UCSD-AML1 (cell line): Measurements from ENCODE around the gene COL9A3.
A peak's percentile ranks its signal among the peaks of the same experiment; 100 is the strongest.

Experiments
- DNase-seq: peaks from one replicate; lab custom pipeline; 2025; ENCODE audit not compliant: unreplicated experiment; lab: John Stamatoyannopoulos, UW

Gene COL9A3

DNA sequence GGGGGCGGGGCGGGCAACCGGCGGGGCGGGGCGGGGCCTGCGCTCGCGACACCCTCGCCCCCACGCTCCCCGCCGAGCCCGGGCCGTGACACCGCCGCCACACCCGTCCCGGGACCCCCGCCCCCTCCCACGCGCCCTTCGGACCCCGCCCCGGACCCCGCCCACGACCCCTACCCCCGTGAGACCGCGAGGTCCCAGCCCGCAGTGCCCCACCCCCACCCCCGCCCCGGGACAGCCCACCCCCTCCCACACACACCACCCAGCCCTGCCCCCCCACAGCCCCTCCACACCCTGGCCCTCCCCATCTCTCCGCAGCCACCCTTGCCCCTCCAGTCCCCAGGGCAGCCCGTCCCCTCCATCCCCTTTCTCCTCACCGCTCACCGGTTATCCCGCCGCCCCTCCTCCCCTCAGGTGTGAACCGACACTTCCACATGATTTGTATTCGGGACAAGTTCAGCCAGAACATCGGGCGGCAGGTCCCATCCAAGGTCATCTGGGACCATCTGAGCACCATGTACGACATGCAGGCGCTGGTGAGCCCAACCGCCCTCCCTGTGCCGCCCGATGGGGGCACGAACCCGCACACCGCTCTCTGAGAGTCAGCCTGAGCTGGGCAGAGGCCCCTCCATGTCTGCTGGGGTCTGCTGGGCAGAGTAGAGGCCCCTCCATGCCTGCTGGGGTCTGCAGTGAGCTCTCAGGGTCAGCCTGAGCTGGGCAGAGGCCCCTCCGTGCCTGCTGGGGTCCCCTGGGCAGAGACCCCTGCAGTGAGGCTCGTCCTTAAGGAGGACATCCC lies 20.0 kb upstream of the COL9A3 start:
- DNase-seq: no peak

DNA sequence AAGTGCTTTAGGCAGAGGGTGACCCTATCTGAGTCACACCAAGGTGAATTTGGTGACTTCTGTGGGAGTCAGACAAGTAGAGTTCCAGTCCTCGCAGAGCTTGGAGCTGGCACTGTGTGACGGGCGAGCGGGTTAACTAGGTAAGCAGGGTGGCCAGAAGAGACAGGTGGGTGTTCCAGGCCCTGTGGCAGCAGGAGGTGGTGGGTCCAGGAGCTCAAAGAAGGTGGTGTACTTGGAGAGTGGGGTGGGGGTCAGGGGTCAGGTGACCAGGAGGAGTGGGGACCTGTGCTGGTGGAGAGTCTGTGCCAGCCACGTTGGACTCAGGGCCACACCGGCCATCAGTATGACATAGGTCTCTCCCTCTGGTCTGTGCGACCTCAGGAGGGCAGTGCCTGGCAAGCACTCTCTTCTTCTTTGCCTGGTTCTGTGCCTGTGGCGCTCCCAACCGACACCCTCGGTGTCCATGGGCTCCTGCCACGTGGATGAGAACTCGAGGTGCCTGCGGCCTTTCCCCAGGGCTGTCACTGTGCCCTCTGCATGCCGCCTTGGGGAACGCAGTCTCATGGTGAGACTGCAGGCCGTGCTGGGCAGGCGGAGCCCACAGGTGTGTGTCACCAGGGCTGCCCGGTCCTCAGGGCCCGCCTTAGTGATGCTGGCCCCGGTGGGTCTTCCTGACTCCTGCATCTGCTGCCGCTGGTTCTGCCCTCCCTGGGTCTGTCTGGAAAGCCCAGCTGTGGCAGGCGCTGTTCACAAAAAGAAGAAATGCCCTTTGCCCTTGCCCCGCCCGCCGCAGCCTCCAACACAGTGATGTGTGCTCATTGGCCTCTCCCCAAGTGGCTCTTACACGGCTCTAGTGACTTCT lies 18.9 kb upstream of the COL9A3 start:
- DNase-seq: no peak

DNA sequence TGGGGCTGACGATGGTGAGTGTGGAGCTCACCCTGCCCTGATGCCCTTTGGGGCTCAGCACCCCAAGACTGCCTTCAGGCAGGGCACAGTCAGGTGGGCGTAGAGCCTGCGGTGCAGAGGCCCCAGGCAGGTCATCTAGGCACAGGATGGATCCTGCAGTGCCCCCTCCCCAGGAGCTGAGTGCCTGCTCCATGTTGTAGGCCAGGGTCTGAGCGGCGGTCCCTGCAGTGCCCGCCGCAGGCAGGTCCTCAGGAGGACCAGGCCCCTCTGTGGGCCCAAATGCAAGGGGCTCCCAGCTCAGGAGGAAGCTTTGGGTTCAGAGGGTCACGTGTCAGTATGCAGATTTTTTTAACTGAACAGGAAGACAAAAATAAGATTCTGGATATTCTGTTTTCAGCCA lies 17.8 kb upstream of the COL9A3 start:
- no peak for DNase-seq

DNA sequence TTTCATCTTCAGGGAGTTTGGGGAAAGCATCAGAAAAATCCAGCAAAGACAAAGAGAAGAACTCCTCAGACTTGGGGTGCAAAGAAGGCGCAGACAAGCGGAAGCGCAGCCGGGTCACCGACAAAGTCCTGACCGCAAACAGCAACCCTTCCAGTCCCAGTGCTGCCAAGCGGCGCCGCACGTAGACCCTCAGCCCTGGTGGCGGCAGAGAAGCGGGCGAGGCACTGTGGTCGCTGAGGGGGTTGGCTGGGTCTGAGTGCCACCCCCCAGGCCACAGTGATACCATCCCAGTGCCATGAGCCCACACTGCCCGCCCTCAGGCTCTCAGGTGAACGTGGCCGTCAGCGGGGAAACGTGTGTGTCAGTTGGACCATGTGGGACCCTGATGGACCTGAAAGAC lies 17.4 kb upstream of the COL9A3 start:
- no peak for DNase-seq

DNA sequence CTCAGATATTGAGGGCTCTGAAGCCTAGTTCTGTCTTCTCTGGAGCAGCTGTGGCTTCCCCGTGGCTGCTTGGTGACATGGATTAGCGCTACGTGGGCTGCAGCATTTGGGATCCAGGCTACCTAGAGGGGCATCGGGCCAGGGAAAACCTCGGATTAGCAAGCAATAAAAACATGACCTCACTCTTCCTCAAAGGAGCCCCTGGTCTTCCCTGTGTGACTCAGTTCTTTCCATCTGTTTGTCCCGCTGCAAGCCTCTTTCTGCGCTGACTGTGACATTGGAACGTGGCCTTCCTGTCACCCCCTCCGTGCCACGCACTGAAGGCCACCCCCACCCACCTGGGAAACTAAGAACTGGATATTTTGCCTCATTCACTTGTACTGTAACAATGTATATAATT lies 17.0 kb upstream of the COL9A3 start:
- no peak for DNase-seq

DNA sequence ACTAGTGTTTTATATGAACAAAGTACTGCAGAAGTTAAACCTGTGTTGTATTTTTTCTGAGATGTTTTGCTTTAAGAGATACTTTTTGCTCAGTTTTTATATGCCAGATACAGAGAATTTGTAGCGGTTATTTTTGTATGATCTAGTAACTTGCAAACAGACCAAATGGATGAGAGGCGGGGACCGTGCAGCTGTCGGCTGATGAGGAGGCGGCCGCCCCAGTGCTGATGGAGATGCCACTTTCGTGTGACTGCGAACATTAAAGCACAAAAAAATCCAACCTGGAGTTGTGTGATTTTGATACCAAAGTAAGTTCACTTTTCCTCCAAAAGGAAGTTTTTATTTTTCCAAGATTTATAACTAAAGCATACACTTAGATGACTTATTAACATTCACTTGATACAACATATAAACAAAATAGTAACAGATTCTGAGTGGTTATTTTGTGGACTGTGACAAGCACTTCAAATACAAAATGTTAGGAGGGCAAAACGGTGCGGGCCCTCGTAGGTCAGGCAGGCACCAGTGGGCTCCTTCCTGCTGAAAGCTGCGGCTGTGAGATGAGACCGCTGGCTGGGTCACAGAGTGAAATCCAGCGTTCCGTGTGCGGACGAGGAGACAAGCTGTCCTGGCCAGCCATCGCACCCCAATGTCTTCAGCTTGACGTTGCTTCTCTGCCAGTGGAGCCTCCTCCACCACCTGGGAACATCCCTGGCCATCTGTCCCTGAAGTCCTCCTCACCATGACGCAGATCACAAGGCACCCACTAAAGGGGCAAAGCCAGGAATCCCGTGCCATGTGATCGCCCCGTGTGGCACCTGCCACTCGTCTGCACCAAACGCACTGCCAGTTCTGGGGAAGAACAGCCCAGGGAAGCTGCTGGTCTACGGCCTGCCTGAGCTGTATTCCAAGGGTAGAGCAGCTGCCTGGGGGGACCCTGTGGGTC lies 16.3 kb upstream of the COL9A3 start:
- DNase-seq: no peak

DNA sequence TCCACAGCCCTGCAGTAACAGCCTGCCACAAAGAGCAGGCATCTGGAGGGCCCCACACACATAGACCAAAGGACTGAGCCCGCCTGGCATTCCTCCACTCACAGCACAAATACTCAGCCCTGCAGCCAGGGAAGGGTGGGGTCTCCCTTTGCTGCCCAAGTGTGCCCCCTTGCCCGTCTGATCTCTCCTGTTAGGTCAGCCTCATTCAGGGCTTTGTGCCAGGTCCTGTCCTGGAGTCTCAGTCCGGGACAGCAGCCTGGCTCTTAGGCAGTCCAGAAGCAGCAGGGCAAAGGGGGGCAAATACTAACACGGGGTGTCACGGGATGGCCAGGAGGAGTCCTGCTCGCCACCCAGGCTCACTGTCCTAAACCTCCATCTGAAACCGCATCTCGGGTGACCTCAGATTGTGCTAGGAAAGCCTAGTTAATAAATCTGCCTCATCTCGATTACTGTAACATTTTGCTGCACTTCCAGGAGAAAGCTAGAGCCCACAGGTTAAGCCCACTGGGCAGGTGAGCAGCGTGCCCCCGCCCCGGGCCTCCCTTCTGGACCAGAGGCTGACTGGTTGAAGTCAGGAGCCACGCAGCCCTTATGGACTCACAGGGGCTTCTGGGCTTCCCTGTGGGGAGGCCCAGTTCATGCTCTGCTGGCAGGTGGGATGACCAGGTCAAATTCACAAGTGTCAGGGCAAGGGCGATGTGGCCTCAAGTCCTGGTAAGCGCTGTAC lies 15.4 kb upstream of the COL9A3 start:
- DNase-seq: no peak

DNA sequence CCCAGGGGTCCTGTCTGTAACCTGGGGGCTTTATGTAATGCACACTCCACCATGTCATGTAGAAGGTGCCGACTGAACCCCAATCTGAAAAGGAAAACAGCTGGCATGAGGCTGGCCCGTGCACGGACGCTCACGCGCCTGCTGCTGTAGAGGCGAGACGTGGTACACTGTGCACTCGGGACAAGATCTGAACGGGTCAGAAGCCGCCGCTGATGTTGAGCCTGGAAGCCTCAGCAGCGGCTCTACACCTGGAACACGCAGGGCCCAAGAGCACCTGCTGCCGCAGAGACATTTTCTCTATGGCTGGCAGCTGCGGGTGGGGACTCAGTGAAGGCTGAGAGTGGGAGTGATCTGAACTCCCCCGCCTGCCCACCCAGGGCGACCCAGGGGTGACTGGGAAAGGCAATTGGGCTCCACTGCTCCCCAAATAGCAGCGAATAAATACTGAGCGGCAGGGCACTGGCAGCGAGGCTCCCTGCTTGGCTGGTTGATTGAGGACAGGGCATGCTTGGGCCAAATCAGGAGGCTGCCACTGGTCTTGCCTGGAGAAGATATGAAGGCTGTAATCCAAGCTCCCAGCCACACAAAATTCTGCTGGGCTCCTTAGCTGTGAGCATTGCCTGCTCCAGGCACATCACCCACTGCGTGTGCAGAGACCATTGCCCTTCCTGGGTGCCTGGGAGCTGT lies 14.7 kb upstream of the COL9A3 start:
- no peak for DNase-seq

DNA sequence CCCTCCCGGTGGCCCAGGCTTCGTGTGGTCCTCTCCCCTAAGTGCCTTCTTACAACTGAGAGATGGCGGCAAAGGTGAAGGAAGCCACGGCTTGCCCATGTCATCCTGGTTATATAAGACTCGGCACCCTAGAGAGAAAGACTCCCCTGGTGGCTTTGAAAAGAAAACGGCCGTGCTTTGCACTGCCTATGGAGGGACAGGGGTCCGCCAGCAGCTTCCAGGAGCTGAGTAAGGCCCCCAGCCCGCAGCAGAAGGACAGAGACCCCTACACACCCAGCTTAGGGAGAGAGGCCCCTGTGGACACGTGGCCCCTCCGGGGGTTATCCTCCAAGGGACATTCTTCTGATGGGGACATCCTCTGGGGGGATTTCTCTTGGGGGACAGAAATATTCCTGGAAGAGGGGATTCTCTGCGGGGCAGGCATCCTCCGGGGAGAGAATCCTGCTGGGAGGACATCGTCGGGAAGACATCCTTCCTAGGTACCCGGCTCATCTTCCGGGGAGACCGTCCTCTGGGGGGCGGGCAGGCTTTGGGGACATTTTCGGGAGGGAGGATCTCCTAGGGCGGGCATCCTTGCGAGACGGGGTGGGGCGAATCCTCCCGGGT lies 12.7 kb upstream of the COL9A3 start:
- DNase-seq: no peak

DNA sequence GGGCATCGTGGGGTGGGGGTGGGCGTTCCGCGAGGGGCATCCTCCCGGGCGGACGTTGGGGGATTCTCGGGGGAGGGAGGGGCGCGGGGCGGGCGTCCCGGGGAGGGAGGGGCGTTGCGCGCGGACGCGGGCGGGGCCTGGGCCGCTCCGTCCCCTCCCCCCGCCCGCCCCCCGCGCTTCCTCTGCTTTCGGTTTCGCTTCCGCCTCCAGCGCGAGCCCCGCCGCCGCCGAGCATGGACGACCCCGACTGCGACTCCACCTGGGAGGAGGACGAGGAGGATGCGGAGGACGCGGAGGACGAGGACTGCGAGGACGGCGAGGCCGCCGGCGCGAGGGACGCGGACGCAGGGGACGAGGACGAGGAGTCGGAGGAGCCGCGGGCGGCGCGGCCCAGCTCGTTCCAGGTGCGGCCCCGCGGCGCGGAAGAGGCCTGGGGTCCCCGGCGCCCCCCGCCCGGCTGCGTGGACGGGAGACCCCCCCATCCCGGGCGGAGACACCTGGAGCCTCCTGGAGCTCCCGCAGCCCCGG lies 12.2 kb upstream of the COL9A3 start, which contains the start of gene OGFR:
Gene OGFR (plus strand): TSS at position 209 of the 528 bp plus-strand sequence. CDS start 25 bp downstream, at position 234.
- DNase-seq: peak; percentile 71

DNA sequence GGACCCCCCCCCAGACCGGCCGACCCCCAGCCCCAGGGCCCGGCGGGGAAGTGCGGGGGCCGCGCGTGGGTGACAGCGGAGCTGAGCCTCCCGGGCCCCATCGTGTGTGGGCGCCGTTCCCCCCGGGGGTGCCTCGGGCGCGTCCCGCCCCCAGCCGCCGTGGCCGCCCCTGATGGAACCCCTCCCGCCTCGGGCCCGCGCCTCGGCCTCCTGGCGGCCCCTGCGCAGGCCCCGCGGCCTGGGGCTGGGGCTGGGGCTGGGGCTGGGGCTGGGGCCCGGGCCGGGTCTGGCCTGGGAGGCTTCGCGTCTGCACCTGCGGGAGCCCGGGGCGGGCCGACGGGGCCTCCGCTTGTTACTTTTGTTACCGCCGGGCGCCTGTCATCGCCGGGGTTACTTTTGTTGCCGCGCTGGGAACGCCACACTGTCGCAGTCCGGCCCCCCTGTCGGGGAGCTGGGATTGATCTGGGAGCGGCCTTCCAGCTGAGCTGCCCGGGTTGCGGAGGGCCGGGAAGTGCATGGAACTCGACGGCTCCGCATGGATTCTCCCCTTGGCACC lies 11.6 kb upstream of the COL9A3 start:
- no peak for DNase-seq

DNA sequence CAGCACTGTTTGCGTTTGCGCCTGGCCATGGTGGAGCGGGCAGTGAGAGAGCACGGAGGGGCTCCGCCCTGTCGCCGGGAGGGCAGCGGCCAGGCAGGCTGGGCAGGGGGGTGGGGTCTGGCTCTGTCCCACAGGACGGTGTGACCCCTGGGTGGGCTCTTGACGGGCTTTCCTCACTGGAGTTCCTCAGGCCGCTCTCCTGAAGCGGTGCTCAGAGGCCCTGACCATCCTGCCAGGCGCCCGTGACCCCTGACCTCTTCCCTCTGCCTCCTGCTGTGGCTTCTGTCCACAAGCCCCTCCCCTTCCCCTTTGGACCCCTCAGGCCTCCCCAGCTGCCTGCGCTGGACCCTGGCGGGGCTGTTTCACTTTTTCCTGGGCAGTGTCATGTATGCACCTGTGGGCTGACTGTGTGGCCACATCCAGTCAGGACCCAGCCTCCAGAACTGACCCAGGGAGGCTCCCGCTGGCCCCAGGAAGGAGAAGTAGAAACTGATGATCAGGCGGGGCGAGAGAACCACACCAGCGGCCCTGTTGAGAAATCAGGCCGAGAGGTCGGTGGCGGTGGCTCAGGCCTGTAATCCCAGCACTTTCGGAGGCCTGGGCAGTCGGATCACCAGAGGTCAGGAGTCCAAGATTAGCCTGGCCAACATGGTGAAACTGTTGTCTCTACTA lies 11.0 kb upstream of the COL9A3 start:
- DNase-seq: no peak

DNA sequence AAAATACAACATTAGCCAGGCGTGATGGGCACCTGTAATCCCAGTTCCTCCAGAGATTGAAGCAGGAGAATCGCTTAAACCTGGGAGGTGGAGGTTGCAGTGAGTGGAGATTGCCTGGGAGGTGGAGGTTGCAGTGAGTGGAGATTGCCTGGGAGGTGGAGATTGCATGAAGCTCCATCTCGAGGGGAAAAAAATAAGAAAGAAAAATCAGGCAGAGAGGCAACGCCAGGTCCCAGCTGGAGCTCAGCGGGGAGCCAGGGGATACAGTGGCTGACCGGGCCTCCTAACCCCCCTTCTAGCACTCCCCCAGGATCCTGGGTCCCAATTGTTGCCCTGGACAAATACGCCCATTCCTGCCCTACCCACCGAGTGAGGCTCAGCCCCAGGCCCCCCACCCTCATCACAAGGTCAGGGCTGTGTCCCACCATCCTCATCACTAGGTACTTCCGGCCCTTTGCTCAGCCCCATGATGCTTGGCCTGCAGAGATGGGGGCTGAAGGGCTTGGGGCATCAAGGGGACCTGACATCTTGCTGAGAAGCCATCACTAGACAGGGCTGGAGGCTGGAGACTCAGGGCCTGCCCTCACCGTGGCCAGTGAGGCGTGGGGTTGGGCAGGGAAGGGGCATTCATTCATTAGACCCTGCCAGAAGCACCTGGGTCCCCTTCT lies 10.3 kb upstream of the COL9A3 start:
- no peak for DNase-seq

DNA sequence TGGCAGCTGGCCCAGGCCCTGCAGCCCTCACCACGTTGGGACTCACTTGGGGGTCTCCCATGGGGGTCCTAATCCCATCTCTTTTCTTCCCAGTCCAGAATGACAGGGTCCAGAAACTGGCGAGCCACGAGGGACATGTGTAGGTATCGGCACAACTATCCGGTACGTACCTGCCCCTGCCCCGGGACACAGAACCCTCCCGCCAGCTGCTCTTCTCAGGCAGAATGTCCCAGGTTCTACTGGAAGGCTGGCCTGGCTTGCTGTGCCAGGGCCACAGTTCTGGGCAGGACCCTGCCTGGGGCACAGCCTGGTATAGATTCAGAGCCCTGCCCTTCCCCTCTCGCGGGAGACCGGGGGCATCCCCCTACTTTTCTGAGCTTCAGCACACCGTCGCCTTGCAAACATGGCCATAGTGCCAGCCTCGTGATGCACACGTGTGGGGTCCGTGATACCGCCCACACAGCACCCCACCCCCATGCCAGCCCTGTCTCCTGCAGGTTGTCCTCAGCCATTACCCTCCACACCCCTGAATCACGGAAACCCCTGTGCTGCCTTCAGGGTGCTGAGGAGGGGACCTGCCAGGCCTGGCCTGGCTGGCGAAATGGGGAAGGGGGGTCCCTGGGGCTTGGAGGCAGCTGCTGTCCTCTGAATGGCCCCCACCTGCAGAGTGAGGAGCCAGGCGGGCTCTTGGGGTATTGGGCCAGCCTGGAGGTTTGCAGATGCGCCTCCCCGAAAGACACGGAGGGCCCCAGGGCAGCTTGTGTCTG lies 9.2 kb upstream of the COL9A3 start:
- no peak for DNase-seq

DNA sequence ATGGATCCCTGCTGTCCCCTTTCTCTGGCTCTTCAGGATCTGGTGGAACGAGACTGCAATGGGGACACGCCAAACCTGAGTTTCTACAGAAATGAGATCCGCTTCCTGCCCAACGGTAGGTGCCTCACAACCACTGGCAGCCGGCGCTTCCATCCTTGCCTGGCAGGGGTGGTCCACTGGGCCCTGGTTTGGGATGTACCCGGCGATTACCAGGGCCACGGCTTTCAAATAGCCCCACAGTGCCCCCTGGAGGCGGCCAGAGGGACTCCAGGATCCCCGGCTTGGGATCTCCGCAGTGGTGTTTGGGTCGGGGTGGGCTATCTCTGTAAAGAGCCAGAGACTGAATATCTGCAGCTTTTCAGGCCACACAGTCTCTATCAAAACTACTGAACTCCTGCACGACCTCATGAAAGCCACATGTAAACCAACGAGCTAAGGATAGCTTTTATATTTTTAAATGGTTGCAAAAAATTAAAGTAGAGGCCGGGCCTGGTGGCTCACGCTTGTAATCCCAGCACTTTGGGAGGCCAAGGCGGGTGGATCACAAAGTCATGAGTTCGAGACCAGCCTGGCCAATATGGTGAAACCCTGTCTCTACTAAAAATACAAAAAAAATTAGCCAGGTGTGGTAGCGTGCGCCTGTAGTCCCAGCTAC lies 8.5 kb upstream of the COL9A3 start:
- peak; percentile 53 for DNase-seq
